Testis (tissue), 2 donors: ENCODE results near the gene TPCN2.

Source experiments
- CTCF ChIP-seq, 3 experiments: fragments of 450-650 bp in 2 of 3; fragments of 200-600 bp in 1 of 3; sonication (generic) in 1 of 3; IDR thresholded peaks; one replicate each; pipeline ENCODE4 v1.5.1; 2016 to 2019; ENCODE audit warnings: antibody characterized with exemption in 3 of 3, mild to moderate bottlenecking in 2 of 3, moderate library complexity in 1 of 3
- POLR2A ChIP-seq: fragments of 450-650 bp; IDR thresholded peaks from one replicate; pipeline ENCODE4 v1.6.1; 2017; ENCODE audit warnings: antibody characterized with exemption, mild to moderate bottlenecking, moderate library complexity

- no peak for TF ChIP-seq CTCF (IDR thresholded peaks at IDR 0.05)
- no peak for TF ChIP-seq POLR2A
Measured at GRCh38 chr11:69001243-69002081, 47.3 kb upstream of the TPCN2 start.
